ENCODE measurements around the gene SLC25A4. TPM values are rescaled to one million over a fixed set of nuclear protein-coding genes. Genes with fewer than 3 reads are reported as not detected.

SLC25A4 gene
- total RNA-seq, 2 donors from 2014 or later = 918 to 1,103 TPM

GRCh38 chr4:185186769-185187168 is 43.7 kb downstream of the SLC25A4 start:
- no peak for DNase-seq (ENCODE audit: low spot score)
- Histone ChIP-seq H3K4me1 (no peaks in the 10 kb centered on the region), H3K4me3 (no peak overlapping the region), H3K9me3 (no peaks in the 10 kb centered on the region), H3K36me3 (no peaks in the 10 kb centered on the region), H3K27ac (no peak overlapping the region), H3K27me3 (no peaks in the 10 kb centered on the region)
- no peak for TF ChIP-seq CTCF (IDR thresholded peaks at IDR 0.05)

- TF ChIP-seq CTCF (IDR thresholded peaks at IDR 0.05) = no peak
- DNase-seq (ENCODE audit: low spot score) = no peak
- no peaks in the 10 kb centered on the region for H3K4me1 ChIP-seq
Measured at GRCh38 chr4:185189606-185190305, 46.7 kb downstream of the SLC25A4 start.

GRCh38 chr4:185190306-185190856 is 47.3 kb downstream of the SLC25A4 start:
- Histone ChIP-seq H3K4me3 (no peak overlapping the region), H3K27me3 (no peaks in the 10 kb centered on the region), H3K9me3 (no peaks in the 10 kb centered on the region), H3K36me3 (no peaks in the 10 kb centered on the region), H3K4me1 (no peaks in the 10 kb centered on the region), H3K27ac (no peak overlapping the region)
- DNase-seq (ENCODE audit: low spot score) = no peak
- TF ChIP-seq CTCF (IDR thresholded peaks at IDR 0.05) = no peak

More at GRCh38 chr4:185189606-185190305, 46.7 kb downstream of the SLC25A4 start:
- no peaks in the 10 kb centered on the region for H3K36me3 ChIP-seq
- no peaks in the 10 kb centered on the region for H3K9me3 ChIP-seq
- H3K4me3 ChIP-seq = no peak overlapping the region
- no peaks in the 10 kb centered on the region for H3K27me3 ChIP-seq
- H3K27ac ChIP-seq = no peak overlapping the region

- no peaks in the 10 kb centered on the region for H3K36me3 ChIP-seq
- H3K27ac ChIP-seq = no peak overlapping the region
- TF ChIP-seq CTCF (IDR thresholded peaks at IDR 0.05) = no peak
- H3K4me1 ChIP-seq = no peaks in the 10 kb centered on the region
- no peak for DNase-seq (ENCODE audit: low spot score)
- no peaks in the 10 kb centered on the region for H3K9me3 ChIP-seq
- no peak overlapping the region for H3K4me3 ChIP-seq
- H3K27me3 ChIP-seq = no peaks in the 10 kb centered on the region
Measured at GRCh38 chr4:185192059-185192458, 49.0 kb downstream of the SLC25A4 start.

GRCh38 chr4:185194924-185195888 is 52.1 kb downstream of the SLC25A4 start:
- no peak overlapping the region for H3K4me3 ChIP-seq
- TF ChIP-seq CTCF (IDR thresholded peaks at IDR 0.05) = no peak
- DNase-seq (ENCODE audit: low spot score) = no peak
- no peaks in the 10 kb centered on the region for H3K27me3 ChIP-seq
- H3K36me3 ChIP-seq = no peaks in the 10 kb centered on the region
- H3K27ac ChIP-seq = no peak overlapping the region
- H3K9me3 ChIP-seq = no peaks in the 10 kb centered on the region
- H3K4me1 ChIP-seq = no peaks in the 10 kb centered on the region
